ENCODE measurements around the gene CISD2. TPM values are rescaled to one million over a fixed set of nuclear protein-coding genes. Genes with fewer than 3 reads are reported as not detected.
"Not testable (repeated sequence)": the region's sequence is repeated elsewhere in the genome, so short reads cannot be mapped to it uniquely, and the experiment has no call there.

The CISD2 gene
- total and polyA plus RNA-seq, 2 donors from 2014 or later = 25.6 to 46.3 TPM

GRCh38 chr4:102878901-102879300, 10.1 kb downstream of the CISD2 start:
- no peak overlapping the region for H3K4me3 ChIP-seq (ENCODE audit: low read length in 3 of 3)
- DNase-seq (no peak), FAIRE-seq (no peak)
- intact Hi-C loops (cut with DNase I) = no loop called here
- H3K4me1 ChIP-seq (ENCODE audit: control insufficient read depth in 2 of 3, insufficient read depth in 2 of 3, low read depth in 1 of 3, low read length in 3 of 3) = no peaks in the 10 kb centered on the region
- H3K9me3 ChIP-seq (ENCODE audit: control insufficient read depth in 2 of 3, insufficient read depth in 1 of 3, low read length in 3 of 3) = no peaks in the 10 kb centered on the region
- no peak overlapping the region for H3K27ac ChIP-seq (ENCODE audit: low read depth in 2 of 2, low read length in 2 of 2)
- TF ChIP-seq CTCF (IDR thresholded peaks at IDR 0.05; ENCODE audit: borderline replicate concordance, extremely low read depth, insufficient read depth) = no peak
- no peaks in the 10 kb centered on the region for H3K36me3 ChIP-seq (ENCODE audit: control insufficient read depth in 2 of 3, insufficient read depth in 3 of 3, low read length in 3 of 3)
- no peak overlapping the region for H3K9ac ChIP-seq (ENCODE audit: low read length in 3 of 3)
- no peaks in the 10 kb centered on the region for H3K27me3 ChIP-seq (ENCODE audit: control insufficient read depth, insufficient read depth, low read length)

- DNase-seq (no peak), FAIRE-seq (no peak)
- no peak for TF ChIP-seq CTCF (IDR thresholded peaks at IDR 0.05; ENCODE audit: borderline replicate concordance, extremely low read depth, insufficient read depth)
Measured at GRCh38 chr4:102881343-102881742, 12.6 kb downstream of the CISD2 start.

GRCh38 chr4:102883278-102883677, 14.5 kb downstream of the CISD2 start:
- H3K4me3 ChIP-seq (ENCODE audit: low read length in 3 of 3) = no peak overlapping the region
- H3K9ac ChIP-seq (ENCODE audit: low read length in 3 of 3) = no peak overlapping the region
- H3K27me3 ChIP-seq (ENCODE audit: control insufficient read depth, insufficient read depth, low read length) = no peaks in the 10 kb centered on the region
- no peak for FAIRE-seq
- H3K9me3 ChIP-seq (ENCODE audit: control insufficient read depth in 2 of 3, insufficient read depth in 1 of 3, low read length in 3 of 3) = no peaks in the 10 kb centered on the region
- H3K36me3 ChIP-seq (ENCODE audit: control insufficient read depth in 2 of 3, insufficient read depth in 3 of 3, low read length in 3 of 3) = no peaks in the 10 kb centered on the region
- intact Hi-C loops (cut with DNase I) = no loop called here
- TF ChIP-seq CTCF (IDR thresholded peaks at IDR 0.05; ENCODE audit: borderline replicate concordance, extremely low read depth, insufficient read depth) = no peak
- no peaks in the 10 kb centered on the region for H3K4me1 ChIP-seq (ENCODE audit: control insufficient read depth in 2 of 3, insufficient read depth in 2 of 3, low read depth in 1 of 3, low read length in 3 of 3)
- DNase-seq = no peak
- no peak overlapping the region for H3K27ac ChIP-seq (ENCODE audit: low read depth in 2 of 2, low read length in 2 of 2)

More at GRCh38 chr4:102881343-102881742, 12.6 kb downstream of the CISD2 start:
- Histone ChIP-seq H3K4me1 (ENCODE audit: control insufficient read depth in 2 of 3, insufficient read depth in 2 of 3, low read depth in 1 of 3, low read length in 3 of 3) (no peaks in the 10 kb centered on the region), H3K27ac (ENCODE audit: low read depth in 2 of 2, low read length in 2 of 2) (no peak overlapping the region), H3K9me3 (ENCODE audit: control insufficient read depth in 2 of 3, insufficient read depth in 1 of 3, low read length in 3 of 3) (no peaks in the 10 kb centered on the region), H3K9ac (ENCODE audit: low read length in 3 of 3) (no peak overlapping the region), H3K27me3 (ENCODE audit: control insufficient read depth, insufficient read depth, low read length) (no peaks in the 10 kb centered on the region), H3K36me3 (ENCODE audit: control insufficient read depth in 2 of 3, insufficient read depth in 3 of 3, low read length in 3 of 3) (no peaks in the 10 kb centered on the region), H3K4me3 (ENCODE audit: low read length in 3 of 3) (no peak overlapping the region)
- intact Hi-C loops (cut with DNase I) = no loop called here

- DNase-seq; H3K36me3 ChIP-seq (ENCODE audit: control insufficient read depth in 2 of 3, insufficient read depth in 3 of 3, low read length in 3 of 3); FAIRE-seq; H3K4me3 ChIP-seq (ENCODE audit: low read length in 3 of 3); H3K27ac ChIP-seq (ENCODE audit: low read depth in 2 of 2, low read length in 2 of 2); intact Hi-C loops (cut with DNase I); H3K9me3 ChIP-seq (ENCODE audit: control insufficient read depth in 2 of 3, insufficient read depth in 1 of 3, low read length in 3 of 3); H3K4me1 ChIP-seq (ENCODE audit: control insufficient read depth in 2 of 3, insufficient read depth in 2 of 3, low read depth in 1 of 3, low read length in 3 of 3); H3K27me3 ChIP-seq (ENCODE audit: control insufficient read depth, insufficient read depth, low read length); H3K9ac ChIP-seq (ENCODE audit: low read length in 3 of 3): not testable (repeated sequence)
Measured at GRCh38 chr4:102888570-102888969, 19.8 kb downstream of the CISD2 start.

- H3K4me1 ChIP-seq (ENCODE audit: control insufficient read depth in 2 of 3, insufficient read depth in 2 of 3, low read depth in 1 of 3, low read length in 3 of 3); FAIRE-seq; intact Hi-C loops (cut with DNase I); DNase-seq; H3K9ac ChIP-seq (ENCODE audit: low read length in 3 of 3); H3K36me3 ChIP-seq (ENCODE audit: control insufficient read depth in 2 of 3, insufficient read depth in 3 of 3, low read length in 3 of 3); H3K27me3 ChIP-seq (ENCODE audit: control insufficient read depth, insufficient read depth, low read length); H3K27ac ChIP-seq (ENCODE audit: low read depth in 2 of 2, low read length in 2 of 2); H3K4me3 ChIP-seq (ENCODE audit: low read length in 3 of 3); H3K9me3 ChIP-seq (ENCODE audit: control insufficient read depth in 2 of 3, insufficient read depth in 1 of 3, low read length in 3 of 3): not testable (repeated sequence)
Measured at GRCh38 chr4:102889866-102890265, 21.1 kb downstream of the CISD2 start.

- FAIRE-seq; H3K27ac ChIP-seq (ENCODE audit: low read depth in 2 of 2, low read length in 2 of 2); H3K4me1 ChIP-seq (ENCODE audit: control insufficient read depth in 2 of 3, insufficient read depth in 2 of 3, low read depth in 1 of 3, low read length in 3 of 3); intact Hi-C loops (cut with DNase I); DNase-seq; H3K9me3 ChIP-seq (ENCODE audit: control insufficient read depth in 2 of 3, insufficient read depth in 1 of 3, low read length in 3 of 3); H3K36me3 ChIP-seq (ENCODE audit: control insufficient read depth in 2 of 3, insufficient read depth in 3 of 3, low read length in 3 of 3); H3K27me3 ChIP-seq (ENCODE audit: control insufficient read depth, insufficient read depth, low read length); H3K4me3 ChIP-seq (ENCODE audit: low read length in 3 of 3); H3K9ac ChIP-seq (ENCODE audit: low read length in 3 of 3): not testable (repeated sequence)
Measured at GRCh38 chr4:102896547-102896946, 27.8 kb downstream of the CISD2 start.
